Activated CD4-positive, CD25-positive, alpha-beta regulatory T cell treated with anti-CD3 and anti-CD28 coated beads, Interleukin-2, amount 50 U/mL, for 72 hours (primary cell): ENCODE measurements around the gene PAIP2.
"Not testable (repeated sequence)": the region's sequence is repeated elsewhere in the genome, so short reads cannot be mapped to it uniquely, and the experiment has no call there.

ENCODE experiments used
- DNase-seq: peaks from one replicate; pipeline ENCODE4 v3.0.0; 2021

PAIP2 gene

GRCh38 chr5:139335811-139336210, 5.8 kb upstream of the PAIP2 start:
- DNase-seq: no peak

- no peak for DNase-seq
Measured at GRCh38 chr5:139340051-139340450, 1.6 kb upstream of the PAIP2 start.

- DNase-seq: no peak
Measured at GRCh38 chr5:139341187-139341688, 416 bp upstream of the PAIP2 start.

- DNase-seq: no peak
Measured at GRCh38 chr5:139342423-139342723, 719 bp downstream of the PAIP2 start.

GRCh38 chr5:139343476-139343875, 1.8 kb downstream of the PAIP2 start:
- no peak for DNase-seq

- no peak for DNase-seq
Measured at GRCh38 chr5:139344177-139344576, 2.5 kb downstream of the PAIP2 start.

- not testable (repeated sequence) for DNase-seq
Measured at GRCh38 chr5:139345442-139345841, 3.8 kb downstream of the PAIP2 start.

- DNase-seq: not testable (repeated sequence)
Measured at GRCh38 chr5:139347863-139348262, 6.2 kb downstream of the PAIP2 start.

GRCh38 chr5:139354186-139354585, 12.5 kb downstream of the PAIP2 start:
- no peak for DNase-seq

- not testable (repeated sequence) for DNase-seq
Measured at GRCh38 chr5:139355900-139356299, 14.2 kb downstream of the PAIP2 start.

GRCh38 chr5:139358064-139358463, 16.4 kb downstream of the PAIP2 start:
- no peak for DNase-seq

GRCh38 chr5:139360384-139360783, 18.7 kb downstream of the PAIP2 start:
- no peak for DNase-seq

- DNase-seq: no peak
Measured at GRCh38 chr5:139361835-139362429, 20.3 kb downstream of the PAIP2 start.

- no peak for DNase-seq
Measured at GRCh38 chr5:139363937-139364336, 22.3 kb downstream of the PAIP2 start.

GRCh38 chr5:139364466-139364865, 22.8 kb downstream of the PAIP2 start:
- DNase-seq: no peak

- DNase-seq: no peak
Measured at GRCh38 chr5:139368613-139369012, 27.0 kb downstream of the PAIP2 start.

GRCh38 chr5:139369181-139369580, 27.5 kb downstream of the PAIP2 start:
- DNase-seq: no peak

- DNase-seq: no peak
Measured at GRCh38 chr5:139371482-139372435, 30.1 kb downstream of the PAIP2 start.

GRCh38 chr5:139374909-139375308, 33.3 kb downstream of the PAIP2 start:
- no peak for DNase-seq

- no peak for DNase-seq
Measured at GRCh38 chr5:139376364-139376763, 34.7 kb downstream of the PAIP2 start.

GRCh38 chr5:139377226-139377625, 35.6 kb downstream of the PAIP2 start:
- no peak for DNase-seq

- DNase-seq: no peak
Measured at GRCh38 chr5:139378101-139378825, 36.6 kb downstream of the PAIP2 start.

GRCh38 chr5:139378941-139379361, 37.3 kb downstream of the PAIP2 start:
- no peak for DNase-seq
